Ishikawa (cell line): ENCODE measurements around the gene HSD17B1.

Source experiments
- CEBPB ChIP-seq: IDR thresholded peaks from 2 replicates; pipeline ENCODE4 v1.6.1; 2012
- CREB1 ChIP-seq: IDR thresholded peaks from 2 replicates; pipeline ENCODE4 v1.6.1; 2012; ENCODE audit warnings: low read depth
- EP300 ChIP-seq: IDR thresholded peaks from 2 replicates; pipeline ENCODE4 v1.6.1; 2012; ENCODE audit warnings: borderline replicate concordance
- FOXM1 ChIP-seq: IDR thresholded peaks from 2 replicates; pipeline ENCODE4 v1.6.1; 2012; ENCODE audit warnings: low read depth, borderline replicate concordance
- RAD21 ChIP-seq: IDR thresholded peaks from 2 replicates; pipeline ENCODE4 v1.6.1; 2012; ENCODE audit warnings: low read depth
- TAF1 ChIP-seq: IDR thresholded peaks from 2 replicates; pipeline ENCODE4 v1.6.1; 2012; ENCODE audit warnings: low read depth, mild to moderate bottlenecking
- TEAD4 ChIP-seq: IDR thresholded peaks from 2 replicates; pipeline ENCODE4 v1.6.1; 2012
- YY1 ChIP-seq: IDR thresholded peaks from 2 replicates; pipeline ENCODE4 v1.6.1; 2012; ENCODE audit warnings: low read depth
- ZBTB7A ChIP-seq: IDR thresholded peaks from 2 replicates; pipeline ENCODE4 v1.6.1; 2012; ENCODE audit warnings: low read depth
- TF ChIP-seq, protein P1 (sequence below): IDR thresholded peaks from 2 replicates; pipeline ENCODE4 v1.6.1; 2012
- TF ChIP-seq, protein P2 (sequence below): IDR thresholded peaks from 2 replicates; pipeline ENCODE4 v1.6.1; 2012; ENCODE audit warnings: low read depth, mild to moderate bottlenecking

DNA sequence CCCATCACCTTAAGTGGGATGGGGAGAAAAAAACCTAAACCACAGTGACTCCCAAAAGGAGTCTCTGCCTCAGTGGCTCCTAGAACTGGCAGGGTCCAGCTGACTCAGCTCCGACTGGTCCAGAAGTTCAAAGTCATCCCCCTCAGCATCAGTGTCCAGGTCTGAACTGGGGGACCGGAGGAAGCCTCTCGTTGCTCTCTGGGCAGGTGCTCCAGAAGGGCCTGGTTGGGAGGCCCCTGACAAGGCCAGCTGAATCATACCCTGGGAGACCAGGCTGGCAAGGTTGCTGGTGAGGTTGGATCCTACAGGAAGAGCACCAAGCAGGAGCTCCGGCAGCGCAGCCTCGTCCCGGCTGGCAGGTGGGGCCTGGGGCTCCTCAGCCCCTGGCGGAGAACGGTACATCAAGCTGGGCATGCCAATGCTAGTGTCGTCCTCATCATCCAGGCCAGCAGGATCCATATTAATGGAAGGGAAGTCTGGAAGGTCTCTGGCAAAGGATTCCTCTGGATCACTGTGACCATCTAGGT is 29.1 kb downstream of the HSD17B1 start:
- TF ChIP-seq, protein P1, sequence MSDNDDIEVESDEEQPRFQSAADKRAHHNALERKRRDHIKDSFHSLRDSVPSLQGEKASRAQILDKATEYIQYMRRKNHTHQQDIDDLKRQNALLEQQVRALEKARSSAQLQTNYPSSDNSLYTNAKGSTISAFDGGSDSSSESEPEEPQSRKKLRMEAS, result no peak
- TF ChIP-seq ZBTB7A (no peak), CEBPB (no peak), FOXM1 (no peak), TAF1 (no peak), RAD21 (no peak), TEAD4 (no peak), CREB1 (no peak), EP300 (no peak), YY1 (no peak)
- TF ChIP-seq, protein P2, sequence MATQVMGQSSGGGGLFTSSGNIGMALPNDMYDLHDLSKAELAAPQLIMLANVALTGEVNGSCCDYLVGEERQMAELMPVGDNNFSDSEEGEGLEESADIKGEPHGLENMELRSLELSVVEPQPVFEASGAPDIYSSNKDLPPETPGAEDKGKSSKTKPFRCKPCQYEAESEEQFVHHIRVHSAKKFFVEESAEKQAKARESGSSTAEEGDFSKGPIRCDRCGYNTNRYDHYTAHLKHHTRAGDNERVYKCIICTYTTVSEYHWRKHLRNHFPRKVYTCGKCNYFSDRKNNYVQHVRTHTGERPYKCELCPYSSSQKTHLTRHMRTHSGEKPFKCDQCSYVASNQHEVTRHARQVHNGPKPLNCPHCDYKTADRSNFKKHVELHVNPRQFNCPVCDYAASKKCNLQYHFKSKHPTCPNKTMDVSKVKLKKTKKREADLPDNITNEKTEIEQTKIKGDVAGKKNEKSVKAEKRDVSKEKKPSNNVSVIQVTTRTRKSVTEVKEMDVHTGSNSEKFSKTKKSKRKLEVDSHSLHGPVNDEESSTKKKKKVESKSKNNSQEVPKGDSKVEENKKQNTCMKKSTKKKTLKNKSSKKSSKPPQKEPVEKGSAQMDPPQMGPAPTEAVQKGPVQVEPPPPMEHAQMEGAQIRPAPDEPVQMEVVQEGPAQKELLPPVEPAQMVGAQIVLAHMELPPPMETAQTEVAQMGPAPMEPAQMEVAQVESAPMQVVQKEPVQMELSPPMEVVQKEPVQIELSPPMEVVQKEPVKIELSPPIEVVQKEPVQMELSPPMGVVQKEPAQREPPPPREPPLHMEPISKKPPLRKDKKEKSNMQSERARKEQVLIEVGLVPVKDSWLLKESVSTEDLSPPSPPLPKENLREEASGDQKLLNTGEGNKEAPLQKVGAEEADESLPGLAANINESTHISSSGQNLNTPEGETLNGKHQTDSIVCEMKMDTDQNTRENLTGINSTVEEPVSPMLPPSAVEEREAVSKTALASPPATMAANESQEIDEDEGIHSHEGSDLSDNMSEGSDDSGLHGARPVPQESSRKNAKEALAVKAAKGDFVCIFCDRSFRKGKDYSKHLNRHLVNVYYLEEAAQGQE, result no peak
